HG02798 (cell line): ENCODE measurements around the gene ITPKB.

Experiments used
- ATAC-seq: cut with Tn5 transposase; IDR thresholded peaks from one replicate; pipeline ENCODE4 v1.9.1; 2021; ENCODE audit warnings: mild to moderate bottlenecking; ENCODE audit not compliant: unreplicated experiment, poor library complexity

Gene ITPKB

GRCh38 chr1:226688056-226688748, 50.9 kb downstream of the ITPKB start:
- ATAC-seq = no peak

GRCh38 chr1:226687426-226687825, 51.7 kb downstream of the ITPKB start:
- no peak for ATAC-seq

- ATAC-seq = no peak
Observed at GRCh38 chr1:226686440-226687425, 52.3 kb downstream of the ITPKB start.

- no peak for ATAC-seq
Observed at GRCh38 chr1:226685196-226685820, 53.8 kb downstream of the ITPKB start.

- no peak for ATAC-seq
Observed at GRCh38 chr1:226684026-226684425, 55.1 kb downstream of the ITPKB start.

- no peak for ATAC-seq
Observed at GRCh38 chr1:226682871-226683814, 55.9 kb downstream of the ITPKB start.

- ATAC-seq = no peak
Observed at GRCh38 chr1:226681652-226682493, 57.2 kb downstream of the ITPKB start.

- ATAC-seq = no peak
Observed at GRCh38 chr1:226680653-226681052, 58.4 kb downstream of the ITPKB start.

GRCh38 chr1:226679853-226680516, 59.1 kb downstream of the ITPKB start:
- ATAC-seq = peak; percentile 60

GRCh38 chr1:226679262-226679661, 59.8 kb downstream of the ITPKB start:
- no peak for ATAC-seq

GRCh38 chr1:226678701-226679100, 60.4 kb downstream of the ITPKB start:
- no peak for ATAC-seq

GRCh38 chr1:226678251-226678650, 60.8 kb downstream of the ITPKB start:
- no peak for ATAC-seq

- no peak for ATAC-seq
Observed at GRCh38 chr1:226677027-226678020, 61.8 kb downstream of the ITPKB start.

- no peak for ATAC-seq
Observed at GRCh38 chr1:226676381-226676780, 62.7 kb downstream of the ITPKB start.

- no peak for ATAC-seq
Observed at GRCh38 chr1:226675715-226676357, 63.2 kb downstream of the ITPKB start.

- ATAC-seq = peak; percentile 69
Observed at GRCh38 chr1:226674892-226675714, 64.0 kb downstream of the ITPKB start.
